Immature natural killer cell (primary cell): ENCODE measurements around the gene GP1BB. TPM values are rescaled to one million over a fixed set of nuclear protein-coding genes. Genes with fewer than 3 reads are reported as not detected.
A peak's percentile ranks its signal among the peaks of the same experiment; 100 is the strongest.
"Not testable (repeated sequence)": the region's sequence is repeated elsewhere in the genome, so short reads cannot be mapped to it uniquely, and the experiment has no call there.

Source experiments
- DNase-seq, 3 donors: peaks; one replicate each; pipeline ENCODE4 v3.0.0; 2022; ENCODE audit warnings: mixed read lengths in 1 of 3
- H3K27ac Mint-ChIP-seq, 6 donors: one replicate each; pipeline ENCODE4 v1.8.0; 2020; ENCODE audit warnings: mixed read lengths in 6 of 6, mild to moderate bottlenecking in 5 of 6, inconsistent platforms in 4 of 6, moderate library complexity in 3 of 6
- H3K27me3 Mint-ChIP-seq, 3 donors: one replicate each; pipeline ENCODE4 v1.8.0; 2020 to 2021; ENCODE audit warnings: low read depth in 3 of 3, mild to moderate bottlenecking in 3 of 3, mixed read lengths in 3 of 3, moderate library complexity in 3 of 3, inconsistent platforms in 1 of 3
- H3K36me3 Mint-ChIP-seq, 3 donors: one replicate each; pipeline ENCODE4 v1.8.0; 2020; ENCODE audit warnings: mixed read lengths in 3 of 3, inconsistent platforms in 2 of 3, mild to moderate bottlenecking in 2 of 3
- H3K4me1 Mint-ChIP-seq, 2 donors: one replicate each; pipeline ENCODE4 v1.8.0; 2020; ENCODE audit warnings: inconsistent platforms in 2 of 2, mild to moderate bottlenecking in 2 of 2, mixed read lengths in 2 of 2, moderate library complexity in 1 of 2
- H3K4me3 Mint-ChIP-seq, 5 donors: one replicate each; pipeline ENCODE4 v1.8.0; 2020; ENCODE audit warnings: mild to moderate bottlenecking in 5 of 5, mixed read lengths in 5 of 5, inconsistent platforms in 3 of 5, moderate library complexity in 3 of 5
- H3K9me3 Mint-ChIP-seq, 6 donors: one replicate each; pipeline ENCODE4 v1.8.0; 2020; ENCODE audit warnings: mild to moderate bottlenecking in 6 of 6, mixed read lengths in 6 of 6, inconsistent platforms in 4 of 6, moderate library complexity in 3 of 6
- polyA plus RNA-seq, 3 donors: library from polyadenylated mRNA; unstranded; fragments of 300-500 nt; fragmentation: Illumina TruSeq; gene quantifications; one replicate each; pipeline ENCODE4 v1.2.3, GENCODE V29; 2021

The GP1BB gene
- polyA plus RNA-seq, 3 donors from 2014 or later = 0.53 to 10.1 (median 0.95) TPM

DNA sequence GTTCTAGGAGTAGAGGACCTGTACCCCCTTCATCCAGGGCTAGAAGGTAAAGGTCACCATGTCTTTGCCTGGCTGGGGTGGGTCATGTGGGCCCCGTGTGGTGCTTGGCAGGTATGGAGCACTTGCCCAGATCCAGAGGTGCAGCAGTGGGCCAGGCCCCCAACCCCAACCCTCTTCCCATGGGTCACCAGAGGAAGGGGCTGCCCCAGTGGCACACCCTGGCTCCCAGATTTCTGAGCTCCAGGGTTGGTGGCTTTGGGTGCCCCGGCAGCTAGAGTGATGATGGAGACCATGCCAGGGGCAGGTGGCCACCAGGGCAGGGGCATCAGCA, 2.4 kb upstream of the GP1BB start:
- no peak overlapping the region for H3K27ac Mint-ChIP-seq
- peaks cover 0 to 1% (median 0%) of the 10 kb centered on the region in 6 donors for H3K9me3 Mint-ChIP-seq
- H3K4me1 Mint-ChIP-seq = peaks cover 0 to 19% of the 10 kb centered on the region in 2 donors
- H3K27me3 Mint-ChIP-seq = peaks cover 14 to 25% (median 23%) of the 10 kb centered on the region in 3 donors
- no peak for DNase-seq
- peak overlapping the region in 2 of 5 donors; percentile 18 to 33 for H3K4me3 Mint-ChIP-seq
- H3K36me3 Mint-ChIP-seq = no peaks in the 10 kb centered on the region

- H3K36me3 Mint-ChIP-seq = no peaks in the 10 kb centered on the region
- peak overlapping the region in 1 of 5 donors; percentile 20 for H3K4me3 Mint-ChIP-seq
- peaks cover 0 to 1% (median 0%) of the 10 kb centered on the region in 6 donors for H3K9me3 Mint-ChIP-seq
- peaks cover 14 to 23% (median 22%) of the 10 kb centered on the region in 3 donors for H3K27me3 Mint-ChIP-seq
- peaks cover 0 to 19% of the 10 kb centered on the region in 2 donors for H3K4me1 Mint-ChIP-seq
- DNase-seq = no peak
- H3K27ac Mint-ChIP-seq = no peak overlapping the region
These were observed 1.8 kb upstream of the GP1BB start for GRCh38 chr22:19721330-19722177.

DNA sequence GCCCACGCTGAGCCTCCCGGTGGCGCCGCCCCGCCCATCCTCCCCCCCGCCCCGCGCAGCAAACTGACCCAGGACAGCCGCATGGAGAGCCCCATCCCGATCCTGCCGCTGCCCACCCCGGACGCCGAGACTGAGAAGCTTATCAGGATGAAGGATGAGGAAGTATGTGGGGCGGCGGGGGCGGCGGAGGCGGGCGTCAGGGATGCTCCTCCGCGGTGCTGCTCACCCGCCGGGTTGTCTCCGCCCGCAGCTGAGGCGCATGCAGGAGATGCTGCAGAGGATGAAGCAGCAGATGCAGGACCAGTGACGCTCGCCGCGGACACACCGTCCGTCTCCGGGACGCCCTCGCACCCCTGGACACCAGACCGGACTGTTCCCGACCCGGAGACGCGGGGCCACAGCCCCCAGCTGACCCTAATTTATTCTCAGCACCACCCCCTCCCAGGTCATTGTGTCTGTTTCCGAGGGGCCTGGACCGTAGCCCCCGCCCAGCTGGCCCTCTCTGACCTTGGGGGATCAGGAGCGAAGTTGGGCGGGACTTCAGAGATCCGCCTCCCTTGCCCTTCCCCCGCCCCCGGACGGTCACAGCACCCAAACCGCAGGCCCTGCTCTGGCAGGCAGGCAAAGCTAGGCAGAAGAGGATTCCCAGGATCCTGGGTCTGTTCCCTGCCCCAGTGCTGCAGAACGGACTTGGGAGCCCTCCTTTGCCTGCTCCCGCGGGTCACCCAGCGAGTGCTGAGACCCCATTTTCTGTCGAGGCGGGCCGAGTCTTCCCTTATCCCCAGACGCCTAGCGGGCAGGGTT, 959 bp upstream of the GP1BB start:
- Mint-ChIP-seq H3K9me3 (peaks cover 0 to 1% (median 0%) of the 10 kb centered on the region in 6 donors), H3K36me3 (no peaks in the 10 kb centered on the region), H3K4me3 (no peak overlapping the region), H3K27me3 (peaks cover 12 to 23% (median 21%) of the 10 kb centered on the region in 3 donors), H3K4me1 (peaks cover 0 to 19% of the 10 kb centered on the region in 2 donors), H3K27ac (no peak overlapping the region)
- no peak for DNase-seq

GRCh38 chr22:19722982-19723231, 432 bp upstream of the GP1BB start:
- Mint-ChIP-seq H3K27ac (no peak overlapping the region), H3K36me3 (no peaks in the 10 kb centered on the region), H3K4me3 (peak overlapping the region in 1 of 5 donors; percentile 65), H3K27me3 (peaks cover 9 to 23% (median 17%) of the 10 kb centered on the region in 3 donors), H3K4me1 (peaks cover 0 to 19% of the 10 kb centered on the region in 2 donors), H3K9me3 (peaks cover 0 to 1% (median 0%) of the 10 kb centered on the region in 6 donors)
- no peak for DNase-seq

GRCh38 chr22:19723983-19724827, 866 bp downstream of the GP1BB start:
- Mint-ChIP-seq H3K36me3 (no peaks in the 10 kb centered on the region), H3K4me3 (peak overlapping the region in 3 of 5 donors; percentile 25 to 71 (median 67)), H3K27me3 (peaks cover 9 to 22% (median 17%) of the 10 kb centered on the region in 3 donors), H3K9me3 (peaks cover 0 to 1% (median 0%) of the 10 kb centered on the region in 6 donors), H3K4me1 (peaks cover 0 to 18% of the 10 kb centered on the region in 2 donors), H3K27ac (no peak overlapping the region)
- peak in 1 of 3 donors; percentile 11 for DNase-seq

DNA sequence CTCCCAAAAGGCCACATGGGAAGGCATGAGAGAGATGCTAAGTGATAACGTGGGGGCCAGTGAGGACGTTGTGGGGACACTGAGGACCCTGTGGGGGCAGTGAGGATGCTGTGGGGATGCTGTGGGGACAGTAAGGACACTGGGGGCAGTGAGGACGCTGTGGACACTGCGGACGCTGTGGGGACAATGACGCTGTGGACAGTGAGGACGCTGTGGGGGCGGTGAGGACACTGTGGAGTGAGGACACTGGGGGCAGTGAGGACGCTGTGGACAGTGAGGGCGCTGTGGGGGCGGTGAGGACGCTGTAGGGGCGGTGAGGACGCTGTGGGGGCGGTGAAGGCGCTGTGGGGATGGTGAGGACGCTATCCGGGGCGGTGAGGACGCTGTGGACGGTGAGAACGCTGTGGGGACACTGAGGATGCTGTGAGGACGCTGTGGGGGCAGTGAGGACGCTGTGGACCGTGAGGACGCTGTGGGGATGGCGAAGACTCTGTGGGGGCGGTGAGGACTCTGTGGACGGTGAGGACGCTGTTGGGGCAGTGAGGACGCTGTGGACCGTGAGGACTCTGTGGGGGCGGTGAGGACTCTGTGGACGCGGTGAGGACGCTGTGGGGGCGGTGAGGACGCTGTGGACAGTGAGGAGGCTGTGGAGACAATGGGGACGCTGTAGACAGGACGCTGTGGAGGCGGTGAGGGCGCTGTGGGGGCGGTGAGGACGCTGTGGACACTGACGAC, 1.8 kb downstream of the GP1BB start:
- Mint-ChIP-seq H3K36me3 (no peaks in the 10 kb centered on the region), H3K27me3 (peaks cover 7 to 20% (median 17%) of the 10 kb centered on the region in 3 donors), H3K4me3 (peak overlapping the region; percentile 25 to 71 (median 48)), H3K4me1 (peaks cover 0 to 14% of the 10 kb centered on the region in 2 donors), H3K9me3 (peaks cover 0 to 1% (median 0%) of the 10 kb centered on the region in 6 donors), H3K27ac (no peak overlapping the region)
- no peak for DNase-seq

GRCh38 chr22:19726064-19726788, 2.9 kb downstream of the GP1BB start:
- not testable (repeated sequence) for H3K4me3 Mint-ChIP-seq, DNase-seq, H3K9me3 Mint-ChIP-seq, H3K27ac Mint-ChIP-seq, H3K36me3 Mint-ChIP-seq
- Mint-ChIP-seq H3K27me3 (peaks cover 7 to 18% (median 15%) of the 10 kb centered on the region in 3 donors), H3K4me1 (peaks cover 0 to 16% of the 10 kb centered on the region in 2 donors)

DNA sequence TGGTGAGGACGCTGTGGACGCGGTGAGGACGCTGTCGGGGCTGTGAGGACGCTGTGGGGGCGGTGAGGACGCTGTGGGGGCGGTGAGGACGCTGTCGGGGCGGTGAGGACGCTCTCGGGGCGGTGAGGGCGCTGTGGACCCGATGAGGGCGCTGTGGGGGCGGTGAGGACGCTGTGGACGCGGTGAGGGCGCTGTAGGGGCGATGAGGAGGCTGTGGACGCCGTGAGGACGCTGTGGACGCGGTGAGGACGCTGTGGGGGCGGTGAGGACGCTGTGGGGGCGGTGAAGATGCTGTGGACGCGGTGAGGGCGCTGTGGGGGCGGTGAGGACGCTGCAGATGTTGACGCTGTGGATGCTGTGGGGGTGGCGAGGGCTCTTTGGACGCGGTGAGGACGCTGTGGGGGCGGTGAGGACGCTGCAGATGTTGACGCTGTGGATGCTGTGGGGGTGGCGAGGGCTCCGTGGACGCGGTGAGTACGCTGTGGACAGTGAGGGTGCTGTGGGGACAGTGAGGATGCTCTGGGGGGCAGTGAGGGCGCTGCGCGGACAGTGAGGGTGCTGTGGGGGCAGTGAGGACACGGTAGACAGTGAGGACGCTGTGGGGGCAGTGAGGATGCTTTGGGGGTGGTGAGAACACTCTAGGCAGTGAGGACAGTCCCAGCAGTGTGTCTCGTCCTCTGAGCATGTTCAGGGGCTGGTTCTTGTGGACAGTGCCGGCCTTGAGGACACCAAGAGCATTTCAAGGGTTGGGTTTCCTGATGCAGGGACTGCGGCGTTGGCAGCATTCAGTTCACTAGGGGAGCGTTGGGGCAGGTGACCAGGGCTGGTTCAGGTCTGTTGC, 4.2 kb downstream of the GP1BB start:
- Mint-ChIP-seq H3K4me1 (peaks cover 0 to 16% of the 10 kb centered on the region in 2 donors), H3K9me3 (peaks cover 0 to 1% (median 0%) of the 10 kb centered on the region in 6 donors), H3K27me3 (peaks cover 7 to 19% (median 15%) of the 10 kb centered on the region in 3 donors), H3K27ac (no peak overlapping the region), H3K4me3 (peak overlapping the region in 1 of 5 donors; percentile 24), H3K36me3 (no peaks in the 10 kb centered on the region)
- DNase-seq = no peak

DNA sequence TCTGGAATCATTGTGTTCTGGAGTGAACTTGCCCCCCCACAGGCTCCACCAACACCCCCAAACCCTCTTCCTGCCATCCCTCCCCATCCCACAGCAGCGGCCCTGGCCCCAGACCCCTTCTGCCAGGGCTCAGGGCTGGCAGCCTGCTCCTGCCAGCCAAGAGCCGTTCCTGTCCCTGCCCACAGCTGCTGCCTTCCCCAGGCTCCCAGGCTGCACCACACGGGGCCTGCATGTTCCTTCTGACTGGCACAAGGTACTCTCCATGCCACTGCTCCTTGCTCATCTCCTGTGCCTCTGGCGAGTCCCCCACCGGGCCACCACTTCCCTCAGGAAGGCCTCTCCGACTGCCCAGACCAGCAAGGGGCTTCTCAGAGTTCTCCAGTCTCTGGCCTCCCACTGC, 4.9 kb downstream of the GP1BB start:
- peaks cover 0 to 15% of the 10 kb centered on the region in 2 donors for H3K4me1 Mint-ChIP-seq
- no peak overlapping the region for H3K4me3 Mint-ChIP-seq
- DNase-seq = no peak
- no peaks in the 10 kb centered on the region for H3K36me3 Mint-ChIP-seq
- H3K27ac Mint-ChIP-seq = no peak overlapping the region
- peaks cover 5 to 16% (median 13%) of the 10 kb centered on the region in 3 donors for H3K27me3 Mint-ChIP-seq
- no peaks in the 10 kb centered on the region for H3K9me3 Mint-ChIP-seq

DNA sequence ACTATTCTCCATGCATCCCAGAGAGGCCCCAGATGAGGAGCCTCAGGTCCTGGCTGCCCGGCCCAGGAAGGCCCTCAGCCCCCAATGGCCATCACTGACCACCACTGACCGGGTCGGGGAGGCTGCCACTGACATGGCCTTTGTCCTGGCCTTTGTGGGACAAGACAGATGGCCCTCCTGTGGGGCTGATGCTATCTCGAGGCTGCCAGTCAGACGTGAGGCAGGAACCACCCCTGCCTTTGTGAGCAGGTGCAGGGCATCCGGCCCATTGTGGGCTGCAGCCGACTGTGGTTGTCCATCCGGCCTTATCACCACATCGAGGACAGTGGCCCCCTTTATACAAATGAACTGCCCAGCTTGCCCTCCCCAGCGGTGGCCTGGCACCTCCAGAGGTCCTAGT, 5.5 kb downstream of the GP1BB start:
- DNase-seq = no peak
- H3K9me3 Mint-ChIP-seq = no peaks in the 10 kb centered on the region
- peaks cover 5 to 16% (median 9%) of the 10 kb centered on the region in 3 donors for H3K27me3 Mint-ChIP-seq
- no peak overlapping the region for H3K4me3 Mint-ChIP-seq
- no peaks in the 10 kb centered on the region for H3K36me3 Mint-ChIP-seq
- peaks cover 0 to 15% of the 10 kb centered on the region in 2 donors for H3K4me1 Mint-ChIP-seq
- no peak overlapping the region for H3K27ac Mint-ChIP-seq

- Mint-ChIP-seq H3K27me3 (peaks cover 5 to 16% (median 7%) of the 10 kb centered on the region in 3 donors), H3K4me3 (no peak overlapping the region), H3K9me3 (no peaks in the 10 kb centered on the region), H3K36me3 (no peaks in the 10 kb centered on the region), H3K4me1 (peaks cover 0 to 14% of the 10 kb centered on the region in 2 donors), H3K27ac (no peak overlapping the region)
- DNase-seq = no peak
These were observed 6.2 kb downstream of the GP1BB start for GRCh38 chr22:19729507-19729906.

DNA sequence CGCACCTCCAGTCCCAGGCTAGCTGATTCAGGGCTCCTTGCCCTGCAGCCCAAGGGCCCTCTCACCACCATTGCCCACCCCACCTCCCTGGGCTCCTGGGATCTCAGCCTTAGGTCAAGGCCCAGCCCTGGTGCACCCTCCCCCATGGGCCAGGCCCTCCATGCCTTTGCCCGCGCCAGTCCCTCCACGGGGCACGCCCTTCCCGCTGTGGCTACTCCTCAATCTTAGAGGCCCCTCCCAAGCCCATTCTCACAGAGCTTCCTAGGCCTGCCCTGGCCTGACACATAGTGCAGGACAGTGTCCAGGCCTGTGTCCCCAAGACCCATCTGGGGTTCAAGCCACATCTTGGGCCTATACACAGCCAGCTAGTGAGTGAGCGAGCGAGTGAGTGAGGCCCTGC, 6.9 kb downstream of the GP1BB start:
- no peaks in the 10 kb centered on the region for H3K36me3 Mint-ChIP-seq
- no peaks in the 10 kb centered on the region for H3K9me3 Mint-ChIP-seq
- H3K4me1 Mint-ChIP-seq = peaks cover 0 to 8% of the 10 kb centered on the region in 2 donors
- H3K27me3 Mint-ChIP-seq = peaks cover 4 to 11% (median 4%) of the 10 kb centered on the region in 3 donors
- H3K27ac Mint-ChIP-seq = no peak overlapping the region
- H3K4me3 Mint-ChIP-seq = peak overlapping the region in 1 of 5 donors; percentile 82
- DNase-seq = no peak
